ENCODE measurements around the gene RTN4RL1. TPM values are rescaled to one million over a fixed set of nuclear protein-coding genes. Genes with fewer than 3 reads are reported as not detected.

The RTN4RL1 gene
- total and polyA plus RNA-seq, 7 donors: under 0.01 to 0.71 (median 0.48) TPM; not detected in 1

GRCh38 chr17:2068519-2069051 is 43.5 kb upstream of the RTN4RL1 start:
- DNase-seq: no peak
- TF ChIP-seq EP300 (IDR thresholded peaks at IDR 0.05) (no peak), POLR2A (IDR thresholded peaks at IDR 0.05) (no peak), POLR2AphosphoS5 (IDR thresholded peaks at IDR 0.05) (no peak), CTCF (IDR thresholded peaks at IDR 0.05) (no peak)
- intact Hi-C loops (cut with DNase I): no loop called here
- Histone ChIP-seq H3K4me3 (no peak overlapping the region), H3K27me3 (no peaks in the 10 kb centered on the region), H3K27ac (peak overlapping the region; percentile 88 to 92 (median 91)), H3K36me3 (peaks cover 0 to 38% (median 2%) of the 10 kb centered on the region in 4 donors), H3K4me1 (peaks cover 0 to 70% (median 63%) of the 10 kb centered on the region in 4 donors), H3K9me3 (no peaks in the 10 kb centered on the region)
- WGBS, 2 donors: 67 to 77% methylated on average over 15 of the region's 15 CpGs

- 71 to 82% methylated on average over 6 of the region's 6 CpGs for WGBS, 2 donors
- H3K4me3 ChIP-seq: no peak overlapping the region
- TF ChIP-seq CTCF (IDR thresholded peaks at IDR 0.05): no peak
- no peak for TF ChIP-seq POLR2A (IDR thresholded peaks at IDR 0.05)
- TF ChIP-seq EP300 (IDR thresholded peaks at IDR 0.05): no peak
- no peak for TF ChIP-seq POLR2AphosphoS5 (IDR thresholded peaks at IDR 0.05)
- H3K27me3 ChIP-seq: no peaks in the 10 kb centered on the region
- H3K9me3 ChIP-seq: no peaks in the 10 kb centered on the region
- peak; percentile 75 for DNase-seq
- intact Hi-C loops (cut with DNase I): no loop called here
- H3K36me3 ChIP-seq: peaks cover 0 to 43% (median 2%) of the 10 kb centered on the region in 4 donors
- H3K27ac ChIP-seq: peak overlapping the region; percentile 88 to 92 (median 91)
- H3K4me1 ChIP-seq: peaks cover 0 to 75% (median 68%) of the 10 kb centered on the region in 4 donors
Measured at GRCh38 chr17:2068031-2068518, 42.9 kb upstream of the RTN4RL1 start.

- H3K27me3 ChIP-seq: no peaks in the 10 kb centered on the region
- no peak overlapping the region for H3K4me3 ChIP-seq
- intact Hi-C loops (cut with DNase I): no loop called here
- H3K9me3 ChIP-seq: no peaks in the 10 kb centered on the region
- 48 to 74% methylated on average over 5 of the region's 5 CpGs for WGBS, 2 donors
- peaks cover 0 to 79% (median 73%) of the 10 kb centered on the region in 4 donors for H3K4me1 ChIP-seq
- TF ChIP-seq EP300 (IDR thresholded peaks at IDR 0.05): no peak
- peak in 1 of 4 donors; percentile 29 for TF ChIP-seq POLR2AphosphoS5 (IDR thresholded peaks at IDR 0.05)
- peaks cover 0 to 43% (median 2%) of the 10 kb centered on the region in 4 donors for H3K36me3 ChIP-seq
- DNase-seq: peak; percentile 70
- peak overlapping the region; percentile 88 to 92 (median 91) for H3K27ac ChIP-seq
Measured at GRCh38 chr17:2067608-2068024, 42.5 kb upstream of the RTN4RL1 start.

- intact Hi-C loops (cut with DNase I): no loop called here
- DNase-seq: no peak
- TF ChIP-seq CTCF (IDR thresholded peaks at IDR 0.05) (no peak), EP300 (IDR thresholded peaks at IDR 0.05) (no peak)
- no peaks in the 10 kb centered on the region for H3K27me3 ChIP-seq
- peaks cover 0 to 82% (median 76%) of the 10 kb centered on the region in 4 donors for H3K4me1 ChIP-seq
- peaks cover 0 to 43% (median 2%) of the 10 kb centered on the region in 4 donors for H3K36me3 ChIP-seq
- no peaks in the 10 kb centered on the region for H3K9me3 ChIP-seq
- H3K4me3 ChIP-seq: no peak overlapping the region
- H3K27ac ChIP-seq: peak overlapping the region; percentile 88 to 92 (median 91)
- WGBS, 2 donors: 83% methylated on average over 14 of the region's 14 CpGs
Measured at GRCh38 chr17:2067048-2067561, 42.0 kb upstream of the RTN4RL1 start.

- H3K27ac ChIP-seq: peak overlapping the region; percentile 88 to 92 (median 91)
- peaks cover 0 to 79% (median 77%) of the 10 kb centered on the region in 4 donors for H3K4me1 ChIP-seq
- 89% methylated on average over 10 of the region's 10 CpGs for WGBS, 2 donors
- TF ChIP-seq CTCF (IDR thresholded peaks at IDR 0.05) (no peak), POLR2AphosphoS5 (IDR thresholded peaks at IDR 0.05) (peak in 2 of 4 donors; percentile 26 to 50)
- peaks cover 0 to 50% (median 2%) of the 10 kb centered on the region in 4 donors for H3K36me3 ChIP-seq
- intact Hi-C loops (cut with DNase I): no loop called here
- H3K27me3 ChIP-seq: no peaks in the 10 kb centered on the region
- no peak overlapping the region for H3K4me3 ChIP-seq
- DNase-seq: no peak
- no peaks in the 10 kb centered on the region for H3K9me3 ChIP-seq
Measured at GRCh38 chr17:2065949-2066400, 40.8 kb upstream of the RTN4RL1 start.
